Right atrium auricular region (tissue), 2 donors: ENCODE data around the gene PALLD. TPM values are rescaled to one million over a fixed set of nuclear protein-coding genes. Genes with fewer than 3 reads are reported as not detected.

ENCODE experiments used
- DNase-seq: peaks from one replicate; pipeline ENCODE4 v3.0.0-alpha.2; 2019; ENCODE audit warnings: low spot score
- H3K27ac ChIP-seq, 2 donors: fragments of 200-600 bp; sonication (generic); 1 replicate in 1 of 2; 2 replicates in 1 of 2; pipeline ENCODE4 v1.5.1; 2016 to 2019
- H3K27me3 ChIP-seq, 2 donors: fragments of 200-600 bp; sonication (generic); one replicate each; pipeline versions ENCODE4 v1.5.1 to v1.6.0; 2017 to 2019
- H3K36me3 ChIP-seq: fragments of 200-600 bp; sonication (generic); one replicate; pipeline ENCODE4 v1.5.1; 2016
- H3K4me1 ChIP-seq, 2 donors: fragments of 200-600 bp; sonication (generic); one replicate each; pipeline versions ENCODE4 v1.5.1 to v1.6.0; 2017 to 2019
- H3K4me3 ChIP-seq, 2 donors: fragments of 200-600 bp; sonication (generic); 1 replicate in 1 of 2; 2 replicates in 1 of 2; pipeline ENCODE4 v1.5.1; 2017 to 2019; ENCODE audit warnings: mild to moderate bottlenecking in 1 of 2, moderate library complexity in 1 of 2
- H3K9me3 ChIP-seq, 2 donors: fragments of 200-600 bp; sonication (generic); one replicate each; pipeline ENCODE4 v1.5.1; 2019
- total RNA-seq, 2 donors: library from RNA; depleted of rRNA; stranded (reverse); fragments of >200 nt; gene quantifications; one replicate each; pipeline ENCODE4 v1.1.0, GENCODE V29; 2016
- TF ChIP-seq, protein P1 (sequence below), 2 donors: fragments of 200-600 bp; sonication (generic); IDR thresholded peaks; one replicate each; pipeline ENCODE4 v1.5.1; 2019; ENCODE audit warnings: antibody characterized with exemption in 2 of 2

Gene PALLD
- total RNA-seq, 2 donors from 2014 or later = 764 to 782 TPM

DNA sequence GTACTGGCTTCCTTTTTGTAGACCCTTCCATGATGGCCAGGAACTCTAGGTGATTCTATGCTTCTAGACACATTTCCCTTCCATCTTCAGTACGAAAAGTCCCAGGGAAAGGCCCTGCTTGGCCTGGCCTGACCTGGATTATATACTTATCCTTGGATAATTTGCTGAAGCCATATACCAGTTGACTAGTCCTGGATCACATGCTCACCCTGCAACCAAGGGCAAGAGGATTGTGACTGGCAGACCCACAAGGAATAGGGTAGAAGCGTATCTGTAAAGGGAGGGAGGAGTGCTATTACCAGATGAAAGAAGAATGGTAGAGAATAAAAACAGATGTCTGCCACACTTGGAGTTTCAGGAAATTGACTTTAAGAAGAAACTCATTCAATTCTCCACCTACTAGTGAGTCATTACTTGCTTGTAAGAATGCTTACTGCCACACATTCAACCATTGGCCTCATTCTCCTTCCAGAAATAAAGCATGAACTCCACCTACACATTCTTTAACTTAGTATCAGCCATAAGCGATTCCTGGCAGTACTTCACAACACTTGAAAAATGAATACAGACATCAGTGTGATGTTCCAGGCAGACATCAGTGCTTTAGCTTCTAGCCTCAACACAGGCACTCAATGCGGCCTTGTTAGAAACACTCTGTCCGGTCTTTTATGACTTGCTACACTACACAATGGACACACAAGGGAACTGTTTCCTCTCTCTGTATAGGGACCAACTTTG, 371.4 kb downstream of the PALLD start:
- Histone ChIP-seq H3K9me3 (no peaks in the 10 kb centered on the region), H3K27me3 (no peaks in the 10 kb centered on the region), H3K4me1 (peaks cover 0 to 58% of the 10 kb centered on the region in 2 donors), H3K4me3 (no peak overlapping the region), H3K27ac (peak overlapping the region; percentile 43), H3K36me3 (peaks cover 16% of the 10 kb centered on the region)
- TF ChIP-seq, protein P1, sequence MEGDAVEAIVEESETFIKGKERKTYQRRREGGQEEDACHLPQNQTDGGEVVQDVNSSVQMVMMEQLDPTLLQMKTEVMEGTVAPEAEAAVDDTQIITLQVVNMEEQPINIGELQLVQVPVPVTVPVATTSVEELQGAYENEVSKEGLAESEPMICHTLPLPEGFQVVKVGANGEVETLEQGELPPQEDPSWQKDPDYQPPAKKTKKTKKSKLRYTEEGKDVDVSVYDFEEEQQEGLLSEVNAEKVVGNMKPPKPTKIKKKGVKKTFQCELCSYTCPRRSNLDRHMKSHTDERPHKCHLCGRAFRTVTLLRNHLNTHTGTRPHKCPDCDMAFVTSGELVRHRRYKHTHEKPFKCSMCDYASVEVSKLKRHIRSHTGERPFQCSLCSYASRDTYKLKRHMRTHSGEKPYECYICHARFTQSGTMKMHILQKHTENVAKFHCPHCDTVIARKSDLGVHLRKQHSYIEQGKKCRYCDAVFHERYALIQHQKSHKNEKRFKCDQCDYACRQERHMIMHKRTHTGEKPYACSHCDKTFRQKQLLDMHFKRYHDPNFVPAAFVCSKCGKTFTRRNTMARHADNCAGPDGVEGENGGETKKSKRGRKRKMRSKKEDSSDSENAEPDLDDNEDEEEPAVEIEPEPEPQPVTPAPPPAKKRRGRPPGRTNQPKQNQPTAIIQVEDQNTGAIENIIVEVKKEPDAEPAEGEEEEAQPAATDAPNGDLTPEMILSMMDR (IDR thresholded peaks at IDR 0.05) = no peak
- DNase-seq = no peak

DNA sequence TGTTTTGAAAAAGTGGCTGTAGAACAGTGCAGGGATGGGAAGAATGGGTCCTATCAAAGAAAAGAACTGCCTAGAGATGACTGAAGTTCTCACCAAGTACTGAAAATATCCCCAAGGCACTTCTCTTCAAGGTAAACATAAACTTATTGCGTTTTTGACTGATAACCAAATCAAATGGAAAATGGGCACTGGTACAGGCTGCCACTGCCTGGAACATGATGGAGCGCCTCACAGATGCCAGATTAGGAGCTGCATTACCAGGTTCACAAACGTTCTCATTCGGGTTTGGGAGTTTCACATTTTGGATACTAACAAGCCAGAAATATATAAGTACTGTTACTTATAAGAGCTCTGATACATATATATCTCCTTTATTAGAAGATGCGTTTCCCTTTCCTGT, 371.9 kb downstream of the PALLD start:
- no peak for DNase-seq
- Histone ChIP-seq H3K4me3 (no peak overlapping the region), H3K4me1 (peaks cover 0 to 59% of the 10 kb centered on the region in 2 donors), H3K9me3 (no peaks in the 10 kb centered on the region), H3K27me3 (no peaks in the 10 kb centered on the region), H3K36me3 (peaks cover 16% of the 10 kb centered on the region), H3K27ac (peak overlapping the region; percentile 43)
- TF ChIP-seq, protein P1 (IDR thresholded peaks at IDR 0.05) = no peak

DNA sequence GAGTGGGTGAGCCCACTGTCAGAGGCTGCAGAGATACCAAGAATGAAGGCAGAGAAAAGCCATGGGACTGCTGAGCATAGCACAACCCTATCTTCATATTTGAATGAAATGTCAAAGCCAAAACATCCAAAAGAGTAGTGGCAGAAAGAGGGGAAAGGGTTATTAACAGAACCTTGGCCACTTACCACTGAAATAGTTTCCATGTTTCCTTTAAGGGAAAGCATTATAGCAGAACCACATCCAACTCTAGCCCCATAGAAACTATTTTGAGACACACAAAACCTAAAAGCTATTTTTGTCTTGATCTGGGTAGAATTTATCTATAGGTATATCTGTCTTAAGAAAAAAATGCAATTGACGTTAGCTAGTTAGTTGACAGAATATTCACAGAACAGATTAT, 373.2 kb downstream of the PALLD start:
- H3K4me1 ChIP-seq = peaks cover 0 to 53% of the 10 kb centered on the region in 2 donors
- no peaks in the 10 kb centered on the region for H3K9me3 ChIP-seq
- DNase-seq = no peak
- TF ChIP-seq, protein P1 (IDR thresholded peaks at IDR 0.05) = no peak
- H3K27me3 ChIP-seq = no peaks in the 10 kb centered on the region
- H3K36me3 ChIP-seq = peaks cover 16% of the 10 kb centered on the region
- H3K27ac ChIP-seq = no peak overlapping the region
- no peak overlapping the region for H3K4me3 ChIP-seq

DNA sequence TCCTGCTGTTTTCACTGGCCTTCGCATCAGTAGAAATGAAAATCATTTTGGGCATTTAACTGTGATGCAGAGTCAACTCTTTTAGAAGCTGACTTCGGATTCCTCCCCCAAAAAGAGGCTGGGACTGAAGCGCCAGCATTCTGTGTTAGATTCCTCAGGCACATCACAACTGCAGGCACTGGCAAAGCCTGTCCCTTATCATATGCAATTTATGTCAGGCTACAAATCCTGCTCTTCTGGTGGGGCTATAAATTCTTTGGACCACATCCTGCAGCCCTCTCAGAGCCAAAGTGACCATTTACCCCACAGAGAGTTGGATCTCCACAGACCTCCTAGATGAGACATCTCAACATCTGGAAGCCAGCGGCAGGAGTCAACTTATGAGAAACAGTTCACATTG, 374.8 kb downstream of the PALLD start:
- Histone ChIP-seq H3K4me3 (no peak overlapping the region), H3K4me1 (peaks cover 0 to 61% of the 10 kb centered on the region in 2 donors), H3K36me3 (peaks cover 16% of the 10 kb centered on the region), H3K27me3 (no peaks in the 10 kb centered on the region), H3K27ac (no peak overlapping the region), H3K9me3 (no peaks in the 10 kb centered on the region)
- TF ChIP-seq, protein P1 (IDR thresholded peaks at IDR 0.05) = no peak
- DNase-seq = no peak

DNA sequence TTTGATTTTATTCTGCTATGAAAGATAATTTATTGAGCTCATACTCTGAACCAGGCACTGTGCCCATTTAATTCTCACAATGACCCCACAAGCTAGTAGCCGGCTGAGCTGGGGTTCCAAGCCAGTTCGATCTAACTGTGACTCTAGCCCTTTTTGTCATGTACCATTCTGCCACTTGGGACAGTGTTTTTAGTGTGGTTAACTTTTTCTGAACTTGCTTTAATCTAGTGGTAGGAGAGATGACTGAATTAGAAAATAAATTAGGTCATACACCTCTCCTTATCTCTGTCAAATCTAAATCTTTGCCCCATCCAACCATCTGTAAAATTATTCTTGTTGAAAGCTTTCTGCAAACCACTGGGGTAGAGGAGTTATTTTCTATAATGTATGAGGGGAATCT, 377.2 kb downstream of the PALLD start:
- H3K27me3 ChIP-seq = no peaks in the 10 kb centered on the region
- peaks cover 29% of the 10 kb centered on the region for H3K36me3 ChIP-seq
- peaks cover 0 to 61% of the 10 kb centered on the region in 2 donors for H3K4me1 ChIP-seq
- H3K9me3 ChIP-seq = no peaks in the 10 kb centered on the region
- TF ChIP-seq, protein P1 (IDR thresholded peaks at IDR 0.05) = no peak
- no peak overlapping the region for H3K4me3 ChIP-seq
- H3K27ac ChIP-seq = no peak overlapping the region
- no peak for DNase-seq

DNA sequence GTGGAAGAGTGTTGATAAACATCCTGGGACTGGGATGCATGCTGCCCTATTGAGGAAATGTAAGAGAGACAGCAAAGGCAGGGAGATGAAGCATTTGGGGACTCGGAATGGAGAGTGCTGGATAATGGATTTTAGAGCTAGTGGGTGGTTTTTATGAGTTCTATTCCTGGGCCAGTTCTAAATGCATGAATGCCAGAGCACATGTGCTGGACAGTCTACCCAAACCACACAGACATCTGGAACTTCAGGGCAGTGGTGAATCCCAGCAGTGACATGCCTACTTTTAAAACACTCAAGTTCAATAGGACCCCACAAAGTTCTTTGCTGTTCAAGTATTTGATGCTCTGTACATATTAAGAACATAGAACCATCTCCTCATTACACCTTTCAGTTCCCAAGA, 379.3 kb downstream of the PALLD start:
- no peaks in the 10 kb centered on the region for H3K9me3 ChIP-seq
- peak overlapping the region; percentile 15 to 34 for H3K27ac ChIP-seq
- TF ChIP-seq, protein P1 (IDR thresholded peaks at IDR 0.05) = no peak
- H3K36me3 ChIP-seq = peaks cover 49% of the 10 kb centered on the region
- peaks cover 0 to 62% of the 10 kb centered on the region in 2 donors for H3K4me1 ChIP-seq
- no peak overlapping the region for H3K4me3 ChIP-seq
- no peaks in the 10 kb centered on the region for H3K27me3 ChIP-seq
- DNase-seq = no peak
